Tibial nerve (tissue), 4 donors: ENCODE measurements around the gene ZFAND3.

Experiments
- EP300 ChIP-seq, 2 donors: sonication (generic); formaldehyde crosslinking; IDR thresholded peaks; one replicate each; pipeline ENCODE4 v1.6.1; 2017; ENCODE audit warnings: antibody characterized with exemption in 2 of 2, mild to moderate bottlenecking in 1 of 2
- POLR2A ChIP-seq, 2 donors: fragments of 450-650 bp; IDR thresholded peaks; one replicate each; pipeline ENCODE4 v1.6.1; 2017; ENCODE audit warnings: antibody characterized with exemption in 2 of 2, mild to moderate bottlenecking in 2 of 2, moderate library complexity in 2 of 2
- TF ChIP-seq, protein P1 (sequence below), 5 experiments: fragments of 200-600 bp in 3 of 5; fragments of 450-650 bp in 2 of 5; sonication (generic) in 3 of 5; IDR thresholded peaks; one replicate each; pipeline ENCODE4 v1.5.1; 2016 to 2019; ENCODE audit warnings: antibody characterized with exemption in 5 of 5, mild to moderate bottlenecking in 3 of 5, moderate library complexity in 2 of 5

DNA sequence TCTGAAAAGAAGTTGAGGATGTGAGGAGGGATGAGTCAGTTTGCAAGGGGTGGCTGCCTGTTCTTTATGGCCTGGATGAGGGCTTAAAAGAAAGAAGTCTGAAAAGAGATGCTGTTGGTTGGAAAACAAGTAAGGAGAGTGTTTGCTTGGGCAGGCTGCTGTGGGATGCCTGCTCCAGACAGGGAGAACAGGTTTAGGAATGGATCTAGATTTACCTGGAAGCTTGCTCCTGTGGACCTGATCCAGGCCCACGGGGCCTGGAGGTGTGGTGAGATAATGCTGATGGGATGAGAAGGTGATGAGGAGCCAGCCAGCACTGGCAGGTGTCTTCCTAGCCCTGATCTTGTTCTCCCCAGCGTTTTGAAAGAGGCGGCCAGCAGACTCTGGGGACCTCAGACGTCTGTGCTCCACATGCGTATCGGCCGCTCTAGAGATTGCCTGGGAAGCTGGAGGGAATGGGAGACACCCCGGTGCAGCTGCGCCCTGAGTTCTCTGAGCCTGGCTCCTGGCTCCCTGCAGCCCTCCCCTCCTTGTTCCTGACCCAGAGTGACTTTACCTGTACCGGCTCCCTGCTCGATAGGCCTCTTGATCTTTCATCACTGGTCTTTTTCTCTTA is 331.3 kb downstream of the ZFAND3 start:
- TF ChIP-seq POLR2A (IDR thresholded peaks at IDR 0.05) (no peak), EP300 (IDR thresholded peaks at IDR 0.05) (no peak)
- TF ChIP-seq, protein P1, sequence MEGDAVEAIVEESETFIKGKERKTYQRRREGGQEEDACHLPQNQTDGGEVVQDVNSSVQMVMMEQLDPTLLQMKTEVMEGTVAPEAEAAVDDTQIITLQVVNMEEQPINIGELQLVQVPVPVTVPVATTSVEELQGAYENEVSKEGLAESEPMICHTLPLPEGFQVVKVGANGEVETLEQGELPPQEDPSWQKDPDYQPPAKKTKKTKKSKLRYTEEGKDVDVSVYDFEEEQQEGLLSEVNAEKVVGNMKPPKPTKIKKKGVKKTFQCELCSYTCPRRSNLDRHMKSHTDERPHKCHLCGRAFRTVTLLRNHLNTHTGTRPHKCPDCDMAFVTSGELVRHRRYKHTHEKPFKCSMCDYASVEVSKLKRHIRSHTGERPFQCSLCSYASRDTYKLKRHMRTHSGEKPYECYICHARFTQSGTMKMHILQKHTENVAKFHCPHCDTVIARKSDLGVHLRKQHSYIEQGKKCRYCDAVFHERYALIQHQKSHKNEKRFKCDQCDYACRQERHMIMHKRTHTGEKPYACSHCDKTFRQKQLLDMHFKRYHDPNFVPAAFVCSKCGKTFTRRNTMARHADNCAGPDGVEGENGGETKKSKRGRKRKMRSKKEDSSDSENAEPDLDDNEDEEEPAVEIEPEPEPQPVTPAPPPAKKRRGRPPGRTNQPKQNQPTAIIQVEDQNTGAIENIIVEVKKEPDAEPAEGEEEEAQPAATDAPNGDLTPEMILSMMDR (IDR thresholded peaks at IDR 0.05) = no peak
